Measurements from ENCODE around the gene FTO. TPM values are rescaled to one million over a fixed set of nuclear protein-coding genes. Genes with fewer than 3 reads are reported as not detected.

Gene FTO
- polyA plus RNA-seq, 3 donors, result 16.8 to 51.0 (median 37.7) TPM

DNA sequence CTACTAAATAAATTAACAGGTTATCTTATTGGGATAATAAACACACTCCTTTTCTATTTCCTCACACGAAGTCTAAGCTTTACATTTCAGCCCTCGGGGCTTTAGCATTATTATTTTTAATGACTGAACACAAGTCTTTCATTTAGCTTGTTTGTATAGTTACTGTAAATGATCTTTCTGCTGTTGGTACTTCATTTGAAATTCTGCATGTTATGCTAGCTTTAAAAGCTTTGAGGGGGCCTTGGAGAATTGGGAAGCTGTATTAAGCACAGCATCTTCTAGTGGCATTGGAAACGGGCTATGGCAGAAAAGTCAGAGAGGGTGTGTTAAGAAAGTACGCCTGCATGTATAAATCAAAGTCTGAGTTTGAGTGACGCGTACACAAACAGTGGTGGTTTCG is 243.7 kb downstream of the FTO start:
- TF ChIP-seq, protein P1, sequence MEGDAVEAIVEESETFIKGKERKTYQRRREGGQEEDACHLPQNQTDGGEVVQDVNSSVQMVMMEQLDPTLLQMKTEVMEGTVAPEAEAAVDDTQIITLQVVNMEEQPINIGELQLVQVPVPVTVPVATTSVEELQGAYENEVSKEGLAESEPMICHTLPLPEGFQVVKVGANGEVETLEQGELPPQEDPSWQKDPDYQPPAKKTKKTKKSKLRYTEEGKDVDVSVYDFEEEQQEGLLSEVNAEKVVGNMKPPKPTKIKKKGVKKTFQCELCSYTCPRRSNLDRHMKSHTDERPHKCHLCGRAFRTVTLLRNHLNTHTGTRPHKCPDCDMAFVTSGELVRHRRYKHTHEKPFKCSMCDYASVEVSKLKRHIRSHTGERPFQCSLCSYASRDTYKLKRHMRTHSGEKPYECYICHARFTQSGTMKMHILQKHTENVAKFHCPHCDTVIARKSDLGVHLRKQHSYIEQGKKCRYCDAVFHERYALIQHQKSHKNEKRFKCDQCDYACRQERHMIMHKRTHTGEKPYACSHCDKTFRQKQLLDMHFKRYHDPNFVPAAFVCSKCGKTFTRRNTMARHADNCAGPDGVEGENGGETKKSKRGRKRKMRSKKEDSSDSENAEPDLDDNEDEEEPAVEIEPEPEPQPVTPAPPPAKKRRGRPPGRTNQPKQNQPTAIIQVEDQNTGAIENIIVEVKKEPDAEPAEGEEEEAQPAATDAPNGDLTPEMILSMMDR (IDR thresholded peaks at IDR 0.05), result no peak
- Mint-ChIP-seq H3K9me3 (no peaks in the 10 kb centered on the region), H3K27ac (no peak overlapping the region), H3K4me1 (peaks cover 23% of the 10 kb centered on the region), H3K36me3 (no peaks in the 10 kb centered on the region), H3K27me3 (ENCODE audit: low read depth in 3 of 3) (peaks cover 0 to 1% (median 0%) of the 10 kb centered on the region in 3 donors), H3K4me3 (no peak overlapping the region)
- Histone ChIP-seq H4K20me1 (ENCODE audit: insufficient read depth, low read length) (no peaks in the 10 kb centered on the region), H3K4me2 (replicated peaks; ENCODE audit: extremely low read depth, low read length, poor library complexity, severe bottlenecking) (no peak overlapping the region), H3K9me3 (replicated peaks in 1 of 2; ENCODE audit: control insufficient read depth in 1 of 2, insufficient read depth in 1 of 2, low read length in 2 of 2) (no peaks in the 10 kb centered on the region), H3K36me3 (replicated peaks in 1 of 2; ENCODE audit: control insufficient read depth in 1 of 2, insufficient read depth in 2 of 2, low read length in 2 of 2) (no peaks in the 10 kb centered on the region), H3K27ac (ENCODE audit: low read depth in 1 of 2, low read length in 2 of 2) (no peak overlapping the region), H3K4me1 (ENCODE audit: control insufficient read depth in 1 of 2, insufficient read depth in 2 of 2, low read length in 2 of 2) (peaks cover 9 to 16% of the 10 kb centered on the region in 2 donors), H3K79me2 (ENCODE audit: insufficient read depth, low read length) (no peaks in the 10 kb centered on the region), H3K27me3 (ENCODE audit: control insufficient read depth in 2 of 2, insufficient read depth in 2 of 2, low read length in 2 of 2) (no peaks in the 10 kb centered on the region), H3K9ac (ENCODE audit: insufficient read depth, low read length, poor library complexity, severe bottlenecking) (no peak overlapping the region), H3K4me3 (replicated peaks in 1 of 3; ENCODE audit: low read depth in 2 of 3, low read length in 3 of 3) (no peak overlapping the region), H2AFZ (ENCODE audit: insufficient read depth, low read depth, low read length, poor library complexity, severe bottlenecking) (no peak overlapping the region)
- no peak for DNase-seq
- intact Hi-C loops (cut with micrococcal nuclease), result loop anchor here in 1 of 2 donors (10.0 kb wide), 1 partner anchor 1757 kb away; no protein-coding TSS in a partner anchor
- 98% methylated on average over 4 of the region's 7 CpGs for WGBS (ENCODE audit: insufficient coverage)

DNA sequence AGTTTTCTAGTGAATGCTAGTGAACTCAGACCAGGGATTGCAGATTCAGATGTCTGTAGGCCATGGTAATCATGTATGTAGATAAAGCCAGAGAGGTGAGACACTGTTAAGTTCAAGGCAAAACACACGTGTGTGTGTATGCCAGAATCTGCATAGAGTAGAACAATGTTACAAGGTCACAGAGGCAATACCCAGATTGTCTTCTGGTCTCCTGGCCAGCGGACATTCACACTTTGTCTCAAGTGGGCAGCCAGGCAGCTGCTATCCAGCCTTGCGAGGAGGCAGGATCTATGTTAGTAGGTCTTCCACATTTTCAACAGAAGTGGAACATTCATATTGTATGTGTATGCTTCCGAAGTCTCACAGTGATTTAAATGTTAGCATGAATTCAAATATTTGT is 244.4 kb downstream of the FTO start:
- Mint-ChIP-seq H3K4me1 (peaks cover 25% of the 10 kb centered on the region), H3K9me3 (no peaks in the 10 kb centered on the region), H3K36me3 (no peaks in the 10 kb centered on the region), H3K27me3 (ENCODE audit: low read depth in 3 of 3) (peaks cover 0 to 1% (median 0%) of the 10 kb centered on the region in 3 donors), H3K27ac (no peak overlapping the region), H3K4me3 (no peak overlapping the region)
- no peak overlapping the region for H3K27ac ChIP-seq (ENCODE audit: low read depth in 1 of 2, low read length in 2 of 2)
- H3K4me2 ChIP-seq (replicated peaks; ENCODE audit: extremely low read depth, low read length, poor library complexity, severe bottlenecking), result no peak overlapping the region
- H3K4me1 ChIP-seq (ENCODE audit: control insufficient read depth in 1 of 2, insufficient read depth in 2 of 2, low read length in 2 of 2), result peaks cover 9 to 18% of the 10 kb centered on the region in 2 donors
- H3K9ac ChIP-seq (ENCODE audit: insufficient read depth, low read length, poor library complexity, severe bottlenecking), result no peak overlapping the region
- H3K36me3 ChIP-seq (replicated peaks in 1 of 2; ENCODE audit: control insufficient read depth in 1 of 2, insufficient read depth in 2 of 2, low read length in 2 of 2), result no peaks in the 10 kb centered on the region
- H3K27me3 ChIP-seq (ENCODE audit: control insufficient read depth in 2 of 2, insufficient read depth in 2 of 2, low read length in 2 of 2), result no peaks in the 10 kb centered on the region
- WGBS (ENCODE audit: insufficient coverage), result 100% methylated on average over 3 of the region's 4 CpGs
- intact Hi-C loops (cut with micrococcal nuclease), result loop anchor here in 1 of 2 donors (10.0 kb wide), 1 partner anchor 1756 kb away; no protein-coding TSS in a partner anchor
- H3K79me2 ChIP-seq (ENCODE audit: insufficient read depth, low read length), result no peaks in the 10 kb centered on the region
- H4K20me1 ChIP-seq (ENCODE audit: insufficient read depth, low read length), result no peaks in the 10 kb centered on the region
- TF ChIP-seq, protein P1 (IDR thresholded peaks at IDR 0.05), result no peak
- no peak overlapping the region for H3K4me3 ChIP-seq (replicated peaks in 1 of 3; ENCODE audit: low read depth in 2 of 3, low read length in 3 of 3)
- H3K9me3 ChIP-seq (replicated peaks in 1 of 2; ENCODE audit: control insufficient read depth in 1 of 2, insufficient read depth in 1 of 2, low read length in 2 of 2), result no peaks in the 10 kb centered on the region
- DNase-seq, result no peak
- H2AFZ ChIP-seq (ENCODE audit: insufficient read depth, low read depth, low read length, poor library complexity, severe bottlenecking), result no peak overlapping the region

Measured in CD14-positive monocyte (primary cell).